Measurements from ENCODE around the gene UFM1.

GRCh38 chr13:38391341-38391740, 41.7 kb downstream of the UFM1 start:
- TF ChIP-seq CTCF (IDR thresholded peaks at IDR 0.05), result no peak
- no peak for TF ChIP-seq POLR2A (IDR thresholded peaks at IDR 0.05)
